Measurements from ENCODE around the gene AP3S1.
"Not testable (repeated sequence)": the region's sequence is repeated elsewhere in the genome, so short reads cannot be mapped to it uniquely, and the experiment has no call there.

Gene AP3S1

GRCh38 chr5:115841382-115842088 is at the start of gene AP3S1, which contains the start of gene ATG12:
Gene AP3S1, plus strand, starts transcription at chr5:115841935. Its CDS starts 103 bp downstream, at chr5:115842038.
Gene ATG12, minus strand, starts transcription at chr5:115841565. Its CDS starts 13 bp downstream, at chr5:115841552.
- peak; percentile 82 for DNase-seq

- no peak for DNase-seq
Measured at GRCh38 chr5:115795700-115796099, 46.0 kb upstream of the AP3S1 start.

GRCh38 chr5:115796656-115797055 is 45.1 kb upstream of the AP3S1 start:
- DNase-seq, result no peak

GRCh38 chr5:115798252-115798651 is 43.5 kb upstream of the AP3S1 start:
- no peak for DNase-seq

GRCh38 chr5:115800108-115800507 is 41.6 kb upstream of the AP3S1 start:
- DNase-seq, result no peak

- DNase-seq, result no peak
Measured at GRCh38 chr5:115801152-115801551, 40.6 kb upstream of the AP3S1 start.

- DNase-seq, result no peak
Measured at GRCh38 chr5:115801984-115802383, 39.8 kb upstream of the AP3S1 start.

- no peak for DNase-seq
Measured at GRCh38 chr5:115806986-115807653, 34.6 kb upstream of the AP3S1 start.

- no peak for DNase-seq
Measured at GRCh38 chr5:115807654-115808052, 34.1 kb upstream of the AP3S1 start.

GRCh38 chr5:115808066-115808465 is 33.7 kb upstream of the AP3S1 start:
- DNase-seq, result not testable (repeated sequence)

GRCh38 chr5:115809946-115810345 is 31.8 kb upstream of the AP3S1 start:
- DNase-seq, result no peak

- DNase-seq, result no peak
Measured at GRCh38 chr5:115810761-115811160, 31.0 kb upstream of the AP3S1 start.

- no peak for DNase-seq
Measured at GRCh38 chr5:115811406-115811805, 30.3 kb upstream of the AP3S1 start.

GRCh38 chr5:115812372-115812771 is 29.4 kb upstream of the AP3S1 start:
- no peak for DNase-seq

GRCh38 chr5:115813719-115814118 is 28.0 kb upstream of the AP3S1 start:
- DNase-seq, result no peak

- DNase-seq, result no peak
Measured at GRCh38 chr5:115815006-115815692, 26.6 kb upstream of the AP3S1 start.

GRCh38 chr5:115815693-115816225 is 26.0 kb upstream of the AP3S1 start:
- DNase-seq, result no peak

GRCh38 chr5:115816226-115817081 is 25.3 kb upstream of the AP3S1 start, which contains the start of gene CDO1:
Gene CDO1, minus strand, starts transcription at chr5:115816659. Its CDS starts 262 bp downstream, at chr5:115816397.
- DNase-seq, result no peak

- DNase-seq, result no peak
Measured at GRCh38 chr5:115817386-115817785, 24.3 kb upstream of the AP3S1 start.

- DNase-seq, result no peak
Measured at GRCh38 chr5:115818821-115819220, 22.9 kb upstream of the AP3S1 start.

GRCh38 chr5:115820846-115821245 is 20.9 kb upstream of the AP3S1 start:
- DNase-seq, result no peak

- not testable (repeated sequence) for DNase-seq
Measured at GRCh38 chr5:115824983-115825382, 16.8 kb upstream of the AP3S1 start.

Measured in OCI-M1 (cell line).